CD4-positive, alpha-beta T cell treated with Interleukin-12 subunit alpha and Interleukin-12 subunit beta, for 1 hour (primary cell): Measurements from ENCODE around the gene DAND5.

Experiments used
- DNase-seq: peaks from one replicate; pipeline ENCODE4 v3.0.0-alpha.2; 2020

Gene DAND5

DNA sequence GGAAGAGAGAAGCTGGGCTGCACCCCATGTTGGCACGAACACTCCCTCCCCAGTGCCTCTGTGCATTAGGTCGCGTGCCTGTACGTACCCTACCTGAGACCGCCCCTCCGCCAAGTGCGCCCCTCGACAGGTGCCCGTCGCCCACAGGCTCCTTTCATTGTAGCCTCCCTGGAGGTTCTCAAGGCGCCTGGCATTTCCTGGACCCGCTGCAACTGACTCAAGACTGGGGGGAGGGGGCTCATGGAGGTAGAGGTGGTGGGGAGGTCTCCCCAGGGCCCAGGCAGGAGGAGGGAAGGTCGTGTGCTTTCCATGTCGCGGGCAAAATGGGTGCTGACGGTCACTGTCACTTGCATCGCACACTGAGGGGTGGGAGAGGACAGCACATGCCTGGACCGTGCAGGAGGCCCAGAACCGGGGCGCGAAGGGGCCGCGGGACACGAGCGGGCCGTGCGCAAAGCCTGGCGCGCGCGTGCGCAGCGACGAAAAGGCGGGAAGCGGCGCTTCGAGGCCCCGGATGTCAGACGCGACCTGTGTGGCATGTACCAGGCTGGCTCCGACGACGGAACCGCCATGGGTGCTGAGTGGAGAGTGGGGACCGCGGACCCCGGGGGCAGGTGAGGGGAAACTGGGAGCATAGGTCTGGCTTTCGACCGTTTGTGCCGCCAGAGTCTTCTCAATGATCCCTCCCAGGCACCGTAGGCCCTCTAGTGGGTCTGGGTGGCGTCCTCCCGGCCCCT, 42.4 kb downstream of the DAND5 start:
- DNase-seq = no peak

DNA sequence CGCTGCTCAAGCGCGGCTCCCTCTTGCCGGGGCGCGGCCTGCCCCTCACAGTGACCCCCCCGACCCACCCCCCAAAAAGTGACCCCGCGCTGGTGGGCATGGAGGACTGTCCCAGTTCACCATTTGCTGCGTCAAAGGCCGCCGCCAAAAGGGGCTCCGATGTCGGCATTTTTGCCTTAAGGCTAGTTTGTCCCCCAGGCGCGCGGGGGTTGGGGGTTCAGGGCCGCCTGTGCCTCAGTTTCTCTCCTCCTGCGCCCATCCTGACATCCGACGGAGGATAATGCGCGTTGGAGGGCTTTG, 43.0 kb downstream of the DAND5 start:
- no peak for DNase-seq

DNA sequence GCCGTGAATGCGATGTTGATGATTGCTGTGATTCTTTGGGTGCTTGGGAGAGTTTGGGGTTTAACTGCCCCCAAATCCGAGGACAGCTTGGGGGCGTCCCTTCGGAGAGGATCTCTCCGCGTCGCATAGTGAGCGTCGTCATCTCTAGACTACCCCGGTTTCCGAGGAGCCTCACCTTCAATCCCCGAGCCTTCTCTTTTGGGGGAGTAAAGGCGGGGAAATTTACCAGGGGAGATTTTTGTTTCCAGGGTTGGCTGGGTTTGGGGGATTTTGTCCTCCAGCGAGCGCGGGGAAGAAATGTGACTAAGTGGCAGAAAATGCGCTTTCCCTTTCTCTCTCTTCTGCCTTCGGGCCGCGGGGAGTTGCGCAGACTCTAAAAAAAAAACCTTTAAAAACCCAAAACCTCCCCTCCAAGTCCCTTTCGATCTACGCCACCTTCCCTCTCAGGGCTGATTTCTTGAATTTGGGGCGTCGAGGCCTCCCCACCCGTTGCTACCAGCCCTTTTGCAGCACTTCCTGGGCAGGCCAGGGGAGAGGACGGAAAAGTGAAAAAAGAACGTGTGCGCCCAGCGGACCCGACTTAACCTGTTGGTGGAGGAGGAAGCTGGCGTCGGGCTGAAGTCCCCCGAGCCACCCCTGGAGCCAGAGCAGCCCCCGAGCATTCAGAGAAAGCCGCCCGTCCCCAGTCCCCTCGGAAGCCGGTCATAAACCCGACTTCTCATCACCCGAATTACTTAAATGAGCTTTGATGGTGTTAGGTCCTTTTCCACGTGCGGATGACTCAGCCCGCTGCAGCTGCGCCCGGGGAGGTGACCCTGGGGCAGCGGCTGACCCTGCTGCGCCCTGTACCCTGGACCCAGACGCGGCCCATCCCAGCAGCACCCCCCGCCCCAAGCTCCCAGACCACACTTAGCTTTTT, 43.6 kb downstream of the DAND5 start:
- DNase-seq = peak; percentile 21

DNA sequence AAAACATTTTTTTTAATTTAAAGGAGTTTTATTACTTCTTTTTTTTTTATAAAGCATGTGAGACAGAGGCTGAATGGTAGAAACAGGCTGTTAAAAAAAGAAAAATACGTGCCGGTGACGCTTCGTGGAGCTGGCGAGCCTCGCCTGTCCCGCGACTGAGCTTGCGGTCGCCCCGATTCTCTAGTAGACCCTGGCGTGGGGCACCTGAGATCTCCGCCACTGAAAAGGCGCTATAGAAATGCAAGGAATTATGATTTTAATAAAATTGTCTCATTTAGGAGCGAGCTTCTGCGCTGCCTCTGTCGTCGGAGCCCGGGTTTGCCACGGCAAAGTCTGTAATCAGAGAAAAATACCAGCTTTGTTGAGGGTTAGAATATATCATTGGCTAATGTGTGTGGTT, 44.3 kb downstream of the DAND5 start:
- no peak for DNase-seq

DNA sequence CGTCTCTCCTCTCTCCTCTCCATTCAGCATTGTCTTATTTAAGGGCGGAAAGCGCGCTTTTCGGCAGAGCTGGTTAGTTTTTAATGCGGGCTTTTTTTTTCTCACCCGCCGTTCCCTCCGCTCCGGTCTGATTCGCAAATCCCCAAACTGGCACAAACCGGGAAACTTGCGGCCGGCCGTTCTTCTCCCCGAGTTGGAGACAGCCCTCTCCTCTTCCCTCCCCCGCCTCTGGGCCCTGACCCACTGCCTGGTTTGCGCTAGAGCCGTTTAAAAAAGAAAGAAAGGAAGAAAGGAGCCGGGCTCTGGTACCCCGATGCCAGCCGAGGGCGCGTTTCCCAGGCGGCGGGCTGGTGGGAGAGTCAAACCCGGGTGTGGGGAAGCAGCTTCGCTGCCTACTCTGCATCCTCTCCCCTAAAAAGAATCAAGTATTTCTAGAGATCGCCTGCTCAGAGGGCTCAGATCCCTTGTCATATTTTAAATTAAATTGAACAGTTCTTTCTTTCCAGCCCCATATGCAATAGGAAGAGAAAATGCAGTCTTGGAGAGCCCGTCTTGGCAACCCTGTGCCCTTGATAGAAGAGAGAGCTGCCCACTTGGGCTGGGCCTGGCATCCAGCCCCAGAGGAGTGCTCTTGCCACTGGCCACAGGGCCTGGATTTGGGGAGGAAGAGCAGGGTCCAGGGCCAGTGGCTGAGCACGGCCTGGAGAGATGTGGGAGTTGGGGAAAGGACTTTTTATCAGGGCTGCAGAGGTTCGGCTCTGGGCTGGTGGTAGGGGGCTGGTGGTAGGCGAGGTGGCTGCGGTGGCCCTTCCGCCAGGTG, 44.9 kb downstream of the DAND5 start:
- no peak for DNase-seq

DNA sequence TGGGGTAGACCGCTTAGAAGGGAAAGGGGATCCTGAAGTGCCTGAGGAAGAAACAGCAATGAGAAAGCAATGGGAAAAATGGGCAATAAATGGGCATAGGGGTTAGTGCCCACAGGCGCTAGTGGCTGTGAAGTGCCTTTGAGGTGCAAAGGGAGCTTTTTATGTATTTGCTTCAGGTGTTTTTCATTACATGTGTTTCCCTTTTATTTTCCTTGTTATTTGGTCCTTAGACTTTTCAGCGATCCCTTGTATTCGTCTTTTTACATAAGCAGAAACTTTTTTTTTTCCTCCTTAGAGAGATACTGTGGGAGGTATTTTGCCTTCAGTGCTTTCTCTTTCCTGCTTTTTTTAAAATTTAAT, 45.5 kb downstream of the DAND5 start:
- DNase-seq = no peak

DNA sequence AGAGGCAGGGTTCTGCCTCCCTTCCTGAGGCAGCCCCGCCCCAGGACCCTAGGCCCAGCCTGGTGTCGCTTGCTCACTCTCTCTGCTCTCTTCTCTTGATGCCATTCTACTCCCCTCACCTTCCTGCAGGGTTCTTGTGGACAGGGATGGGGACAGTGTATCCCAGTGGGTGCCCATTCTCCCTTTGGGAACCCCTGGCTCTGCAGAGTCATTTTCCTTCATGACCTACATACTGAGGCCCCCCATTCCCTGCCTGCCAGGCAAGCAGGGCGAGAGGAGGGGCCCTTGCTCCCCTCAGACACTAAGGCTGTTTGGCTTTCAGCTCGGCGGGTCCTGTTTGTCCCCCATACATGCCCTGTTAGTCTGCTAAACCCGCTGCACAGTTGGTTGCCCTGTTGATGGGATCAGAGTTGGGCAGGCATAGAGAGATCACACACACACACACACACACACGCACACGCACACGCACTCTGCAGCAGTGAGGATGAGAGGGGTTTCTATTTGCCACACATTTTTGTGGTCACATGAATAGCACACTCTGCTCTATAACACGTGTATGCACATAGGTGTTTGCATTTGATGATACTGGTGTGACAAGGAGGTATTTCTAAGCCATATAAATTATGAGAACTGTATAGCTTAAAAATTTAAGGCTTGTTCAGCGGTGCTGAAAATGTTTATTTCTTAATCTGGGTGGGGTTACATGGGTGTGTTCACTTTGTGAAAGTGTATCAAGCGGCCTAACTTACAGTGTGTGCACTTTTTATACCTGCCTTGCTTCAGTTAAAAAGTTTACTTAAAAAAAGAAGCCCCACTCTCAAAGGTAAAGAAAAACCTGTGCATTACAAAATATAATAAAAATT, 46.2 kb downstream of the DAND5 start:
- DNase-seq = no peak

DNA sequence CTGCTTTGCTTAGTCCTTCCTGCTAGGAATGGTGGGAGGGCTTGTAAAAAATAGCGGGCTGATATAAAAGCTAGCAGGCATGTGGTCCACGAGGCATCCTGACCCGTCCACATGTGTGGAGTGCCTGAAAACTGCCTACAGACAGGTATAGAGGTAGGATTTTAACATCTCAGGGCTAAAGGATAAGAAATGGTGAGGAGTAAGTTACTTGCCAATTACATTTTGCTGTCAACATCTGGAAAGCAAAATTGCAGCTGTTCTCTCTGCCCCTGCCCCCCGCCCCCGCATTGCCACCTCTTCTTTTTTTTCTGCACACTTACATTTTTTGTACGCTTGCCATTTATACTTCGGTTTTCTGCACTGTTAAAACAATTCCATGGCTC, 46.9 kb downstream of the DAND5 start:
- DNase-seq = no peak

DNA sequence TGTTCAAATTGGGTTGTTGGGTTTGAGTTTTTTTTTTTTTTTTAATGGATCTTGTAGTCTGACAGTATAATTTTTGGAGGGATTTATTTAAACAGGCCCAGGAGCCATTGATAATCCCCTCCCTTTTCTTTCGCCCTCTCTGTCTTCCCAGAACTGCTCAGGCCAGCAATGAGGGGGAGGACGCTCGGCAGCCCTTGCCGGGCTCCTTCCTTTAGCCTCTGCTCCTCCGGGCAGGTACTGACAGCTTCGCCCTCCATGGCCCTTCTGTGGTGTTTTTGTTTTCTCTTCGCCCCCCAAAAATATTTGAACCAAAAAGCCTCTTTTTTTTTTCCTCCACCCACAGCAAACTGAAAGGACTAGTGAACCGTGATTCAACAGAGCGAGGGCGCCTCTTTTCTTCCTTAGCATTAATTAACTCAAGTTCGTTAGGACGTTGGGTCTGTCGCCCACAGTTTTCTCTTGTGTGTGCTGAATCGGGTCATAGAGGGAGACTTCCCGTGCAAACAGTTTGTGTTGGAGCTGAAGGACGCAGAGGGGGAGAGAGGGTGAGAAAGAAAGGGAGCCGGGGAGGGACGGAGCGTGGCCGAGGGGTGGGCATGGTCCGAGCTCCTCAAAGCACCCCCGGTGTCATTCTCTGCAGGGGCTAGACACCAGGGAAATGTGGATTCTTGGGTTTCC, 47.4 kb downstream of the DAND5 start:
- no peak for DNase-seq

DNA sequence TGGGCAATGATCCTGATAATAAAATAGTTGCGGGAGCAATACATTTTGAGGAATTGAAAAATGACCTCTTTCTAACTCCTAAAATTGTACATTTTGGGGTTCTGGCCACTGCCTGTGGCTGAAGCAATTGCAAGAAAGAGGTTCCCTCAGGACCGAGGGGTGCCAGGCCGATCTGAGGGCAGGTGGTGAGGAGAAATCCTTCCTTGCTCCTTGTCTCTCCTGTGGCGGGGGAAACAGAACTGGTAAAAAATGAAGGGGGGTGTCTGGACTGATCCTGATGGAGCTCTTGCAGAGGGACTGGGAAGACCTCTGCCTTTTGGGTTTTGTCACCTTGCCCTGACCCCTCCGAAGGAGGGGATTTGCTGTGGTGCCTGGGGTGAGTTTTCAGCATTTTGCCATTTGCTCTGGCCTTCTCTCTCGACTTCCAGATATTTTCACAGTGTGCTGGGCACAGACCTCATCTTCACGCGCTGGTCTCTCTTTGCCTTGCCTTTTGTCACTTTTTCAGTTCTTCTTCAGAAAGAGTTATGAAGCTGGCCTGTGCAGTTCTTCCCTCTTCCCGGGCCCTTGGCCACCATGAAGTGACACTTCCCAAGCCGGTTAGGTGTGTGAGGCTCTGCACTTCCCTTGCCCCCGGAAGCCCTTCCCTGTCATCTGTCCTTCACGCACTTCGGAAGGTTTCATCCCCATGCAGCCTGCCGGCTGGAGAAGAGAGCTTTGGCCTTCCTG, 48.1 kb downstream of the DAND5 start:
- DNase-seq = no peak

DNA sequence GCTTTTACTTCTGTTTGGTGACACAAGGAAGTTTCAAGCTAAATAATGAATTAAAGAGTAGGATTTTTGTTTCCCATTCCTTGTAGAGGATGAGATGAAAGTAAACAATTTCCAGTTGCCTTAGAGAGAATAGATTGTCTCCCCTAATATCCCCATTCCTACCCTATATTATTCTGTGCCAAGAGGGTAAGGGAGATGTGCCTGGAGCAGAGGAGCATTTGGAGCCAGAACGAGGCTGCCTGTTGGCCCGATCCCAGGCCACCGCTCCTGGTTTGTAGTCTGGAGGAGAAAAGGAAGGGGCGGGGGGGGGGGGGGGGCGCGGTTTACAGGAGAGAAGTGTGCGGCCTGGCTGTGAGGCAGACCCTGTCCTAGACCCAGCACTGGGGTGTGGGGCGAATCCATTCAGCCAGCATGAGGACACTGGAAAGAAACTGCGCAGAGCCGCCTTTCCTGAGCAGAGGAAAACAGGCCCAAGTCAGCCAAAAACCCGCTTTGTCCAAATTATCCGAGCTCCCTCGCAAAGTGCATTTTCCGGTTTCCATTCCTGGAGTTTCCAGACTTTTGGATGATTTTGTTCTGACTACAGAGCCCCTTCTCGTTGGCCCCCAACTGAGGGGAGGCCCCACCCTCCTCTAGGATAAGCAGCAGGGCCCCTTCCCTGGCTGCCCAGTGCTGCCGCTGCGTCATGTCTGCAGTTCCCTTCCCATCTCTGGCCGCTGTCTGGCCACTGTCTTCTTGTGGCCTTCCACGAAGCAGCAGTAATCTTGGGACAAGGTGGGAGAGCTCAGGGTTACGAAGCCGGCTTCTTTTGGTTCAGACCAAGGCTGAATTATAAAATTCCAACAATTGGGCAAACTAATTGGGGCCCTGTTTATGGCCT, 48.9 kb downstream of the DAND5 start:
- DNase-seq = no peak

DNA sequence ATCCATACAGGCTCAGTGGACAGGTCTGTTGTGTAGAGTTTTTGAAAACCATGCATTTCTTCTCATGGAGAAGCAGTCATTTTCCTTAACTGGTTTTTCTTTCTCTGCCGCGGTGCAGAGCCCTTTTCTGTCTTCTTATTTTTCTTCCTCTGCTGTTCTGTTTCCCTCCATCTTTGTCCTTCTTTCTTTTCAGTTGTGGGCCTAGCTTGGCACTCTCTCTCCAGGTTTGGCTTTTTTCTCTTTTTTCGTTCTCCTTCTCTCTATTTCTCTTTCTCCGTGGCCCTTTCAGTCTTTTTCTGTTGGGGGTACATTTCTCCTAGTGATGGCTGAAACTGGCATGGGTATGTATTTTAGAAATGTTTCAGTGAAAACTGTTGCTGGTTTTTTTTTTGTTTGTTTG, 50.0 kb downstream of the DAND5 start:
- no peak for DNase-seq

DNA sequence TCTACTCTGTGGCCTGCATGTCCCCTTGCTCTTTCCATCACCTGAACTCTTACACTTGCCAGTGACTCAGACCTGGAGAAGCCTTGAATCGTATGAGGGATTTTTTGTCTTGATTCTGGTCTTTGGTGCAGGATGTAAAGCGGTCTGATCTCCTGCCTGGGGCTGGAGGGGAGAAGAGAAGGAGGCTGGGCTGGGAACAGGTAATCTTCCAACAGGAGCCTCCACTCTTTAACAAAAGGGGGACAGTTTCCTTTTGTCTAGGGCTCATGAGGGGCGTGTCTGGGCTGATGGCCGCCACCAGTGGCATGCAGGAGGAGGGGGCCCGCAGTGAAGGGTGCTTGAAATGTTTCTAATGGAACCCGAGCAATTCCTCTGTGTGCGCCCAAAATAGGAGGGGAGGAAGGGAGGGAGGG, 50.6 kb downstream of the DAND5 start:
- no peak for DNase-seq

DNA sequence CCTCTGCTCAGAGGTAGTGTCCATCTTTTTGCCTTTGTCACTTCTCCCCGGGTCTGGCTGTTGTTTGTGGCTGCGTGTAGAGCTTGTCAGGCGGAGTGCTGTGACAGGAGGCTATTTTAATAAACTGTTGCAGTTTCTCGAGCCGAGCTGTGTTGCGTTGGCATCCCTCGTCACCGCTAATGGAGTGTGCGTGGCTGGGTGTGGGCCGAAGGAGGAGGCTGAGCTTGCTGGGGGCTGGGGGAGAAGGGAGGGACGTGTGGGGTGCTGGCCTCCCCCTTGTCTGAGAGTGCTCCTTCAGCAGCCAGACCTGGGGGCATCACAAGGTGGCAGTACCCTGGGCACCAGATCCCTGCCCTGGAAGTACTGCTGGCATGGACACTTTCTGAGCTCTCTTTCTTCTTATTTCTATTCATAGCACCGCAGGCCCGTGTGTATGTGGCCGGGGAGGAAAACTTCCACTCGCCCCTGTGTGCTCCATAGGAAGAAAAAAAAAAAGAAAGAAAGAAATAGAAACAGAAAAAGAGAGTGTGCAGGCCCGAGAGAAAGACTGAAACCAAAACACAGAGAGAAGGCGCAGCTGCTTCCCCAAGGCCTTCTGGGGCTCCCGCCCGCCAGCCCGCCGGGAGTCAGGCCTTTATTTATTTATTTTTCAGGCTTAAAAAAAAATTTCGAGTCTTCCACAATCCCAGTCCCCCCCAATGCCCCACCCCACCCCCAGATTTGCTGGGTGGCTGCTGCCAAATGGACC, 52.9 kb downstream of the DAND5 start:
- no peak for DNase-seq

DNA sequence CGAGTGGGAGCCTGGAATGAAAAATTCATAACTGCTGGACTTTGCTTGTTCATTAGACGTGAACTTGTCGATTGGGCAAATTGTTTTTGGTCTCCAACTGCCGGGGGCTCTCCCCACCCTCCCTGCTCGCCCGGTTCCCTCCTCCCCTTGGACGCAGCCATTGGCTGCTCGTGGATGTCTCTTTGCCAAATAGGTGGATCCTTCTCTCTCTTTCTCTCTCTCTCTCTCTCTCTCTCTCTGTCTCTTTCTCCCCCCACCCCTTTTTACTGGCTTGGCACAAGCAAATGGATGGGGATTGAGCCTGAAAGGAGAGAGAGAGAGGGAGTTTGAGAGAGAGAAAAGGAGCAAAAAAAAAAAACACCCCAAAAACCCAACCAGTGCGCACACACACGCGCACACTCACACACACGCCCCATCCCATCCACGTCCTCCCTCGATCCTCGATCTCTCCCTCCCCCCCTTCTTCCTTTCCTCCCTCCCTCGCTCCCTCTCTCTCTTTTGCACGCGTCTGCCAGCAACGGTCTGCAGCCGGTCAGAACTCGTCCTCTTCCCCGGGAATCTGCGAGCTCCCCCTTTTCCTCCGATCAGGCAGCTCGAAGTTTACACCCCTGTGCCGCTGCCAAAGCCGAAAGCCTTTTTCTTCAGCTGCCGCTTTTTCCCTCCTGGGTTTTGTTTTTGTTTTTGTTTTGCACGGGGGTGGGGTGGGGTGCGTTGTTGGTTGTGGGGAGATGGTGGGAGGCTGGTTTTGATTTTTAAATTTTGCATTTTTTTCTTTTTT, 53.7 kb downstream of the DAND5 start:
- no peak for DNase-seq

DNA sequence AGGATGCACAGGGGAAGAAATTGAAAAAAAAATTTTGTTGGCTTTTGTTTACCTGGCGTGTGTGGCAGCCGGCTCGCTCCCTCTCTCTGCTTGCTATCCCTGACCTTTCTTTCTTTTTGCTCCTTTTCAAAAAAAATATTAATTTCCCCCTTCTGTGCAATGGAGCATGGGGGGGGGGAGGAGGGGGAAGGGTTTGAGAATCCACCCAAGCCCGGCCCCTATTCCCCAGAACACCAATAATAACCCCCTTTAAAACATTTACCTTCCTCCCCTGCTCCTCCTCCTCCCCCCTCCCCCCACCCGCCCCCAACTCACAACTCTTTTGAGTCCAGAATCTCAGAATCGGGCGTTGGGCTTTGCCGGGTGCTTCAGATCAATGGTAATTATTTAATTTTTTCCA, 54.3 kb downstream of the DAND5 start:
- no peak for DNase-seq
